ENCODE data around the gene GADL1. TPM values are rescaled to one million over a fixed set of nuclear protein-coding genes. Genes with fewer than 3 reads are reported as not detected.

GADL1 gene, protein sequence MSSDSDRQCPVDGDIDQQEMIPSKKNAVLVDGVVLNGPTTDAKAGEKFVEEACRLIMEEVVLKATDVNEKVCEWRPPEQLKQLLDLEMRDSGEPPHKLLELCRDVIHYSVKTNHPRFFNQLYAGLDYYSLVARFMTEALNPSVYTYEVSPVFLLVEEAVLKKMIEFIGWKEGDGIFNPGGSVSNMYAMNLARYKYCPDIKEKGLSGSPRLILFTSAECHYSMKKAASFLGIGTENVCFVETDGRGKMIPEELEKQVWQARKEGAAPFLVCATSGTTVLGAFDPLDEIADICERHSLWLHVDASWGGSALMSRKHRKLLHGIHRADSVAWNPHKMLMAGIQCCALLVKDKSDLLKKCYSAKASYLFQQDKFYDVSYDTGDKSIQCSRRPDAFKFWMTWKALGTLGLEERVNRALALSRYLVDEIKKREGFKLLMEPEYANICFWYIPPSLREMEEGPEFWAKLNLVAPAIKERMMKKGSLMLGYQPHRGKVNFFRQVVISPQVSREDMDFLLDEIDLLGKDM
- total RNA-seq = 6.2 TPM

DNA sequence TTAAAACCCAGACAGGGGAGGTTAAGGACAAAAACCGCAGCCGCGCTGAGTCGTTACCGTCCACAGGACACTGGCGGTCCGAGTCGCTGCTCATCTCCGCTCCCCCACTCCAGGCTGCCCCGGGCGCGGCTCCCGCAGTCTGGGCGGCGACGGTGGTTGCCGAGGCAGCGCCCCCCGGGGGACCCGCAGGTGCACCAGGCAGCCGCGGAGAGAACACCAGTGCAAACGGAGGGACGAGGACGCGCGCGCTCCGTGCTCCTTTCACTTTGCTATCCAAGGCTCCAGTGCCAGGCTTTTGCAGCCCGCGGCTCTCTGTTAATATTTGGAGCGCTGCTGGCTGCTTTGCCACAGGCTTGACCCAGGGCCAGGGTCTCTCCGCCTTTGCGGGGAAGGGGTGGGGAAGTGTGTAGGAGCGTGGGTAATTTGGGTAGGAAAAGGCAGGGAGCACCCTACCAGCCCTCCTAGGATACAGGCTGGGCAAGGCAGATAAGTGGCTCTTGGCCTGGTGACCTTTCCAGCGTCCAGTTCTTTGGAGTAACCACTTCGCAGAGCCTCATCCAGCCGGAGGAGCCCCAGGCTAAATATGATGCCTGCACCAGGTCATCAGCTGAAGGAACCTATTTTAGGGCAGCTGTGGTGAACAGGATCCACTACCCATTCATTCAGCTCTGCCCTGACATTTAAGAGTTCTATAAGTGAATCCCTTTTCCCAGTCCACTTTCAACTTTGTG, at the start of gene GADL1:
TSS of gene GADL1 (minus strand) at position 141 of the 731 bp plus-strand sequence. CDS start at position 94, 47 bp downstream.

Measured in metanephros (tissue), 1 donor.